RWPE2 (cell line): Measurements from ENCODE around the gene ZNF383.
"Not testable (repeated sequence)": the region's sequence is repeated elsewhere in the genome, so short reads cannot be mapped to it uniquely, and the experiment has no call there.

Source experiments
- ATAC-seq: fragments of 200-7000 bp; cut with Tn5 transposase; 3 replicates; pipeline ENCODE4 v1.9.1; 2021; ENCODE audit warnings: low read depth
- DNase-seq: peaks from one replicate; pipeline ENCODE4 v3.0.0-alpha.2; 2020; ENCODE audit warnings: low spot score
- H3K27ac ChIP-seq: fragments of 450-650 bp; 2 replicates; pipeline ENCODE4 v1.5.1; 2017; ENCODE audit warnings: mild to moderate bottlenecking; ENCODE audit not compliant: poor library complexity, severe bottlenecking
- H3K27me3 ChIP-seq: fragments of 250-450 bp; sonication (Bioruptor Pico); 2 replicates; pipeline ENCODE4 v1.5.1; 2021; ENCODE audit warnings: mild to moderate bottlenecking, moderate library complexity; ENCODE audit not compliant: insufficient read depth, poor library complexity, severe bottlenecking
- H3K36me3 ChIP-seq: fragments of 250-450 bp; sonication (Bioruptor Pico); 2 replicates; pipeline ENCODE4 v1.5.1; 2020; ENCODE audit warnings: low read depth, mild to moderate bottlenecking, moderate library complexity
- H3K4me1 ChIP-seq: fragments of 250-450 bp; sonication (Bioruptor Pico); 2 replicates; pipeline ENCODE4 v1.5.1; 2021; ENCODE audit warnings: mild to moderate bottlenecking, moderate library complexity; ENCODE audit not compliant: insufficient read depth, poor library complexity, severe bottlenecking
- H3K4me3 ChIP-seq: fragments of 250-450 bp; sonication (Bioruptor Pico); 2 replicates; pipeline ENCODE4 v1.5.1; 2021; ENCODE audit warnings: mild to moderate bottlenecking, moderate library complexity; ENCODE audit not compliant: severe bottlenecking
- H3K9me3 ChIP-seq: fragments of 250-450 bp; sonication (Bioruptor Pico); 2 replicates; pipeline ENCODE4 v1.5.1; 2021; ENCODE audit warnings: mild to moderate bottlenecking, moderate library complexity; ENCODE audit not compliant: severe bottlenecking
- TF ChIP-seq, protein P1 (sequence below): fragments of 450-650 bp; IDR thresholded peaks from one replicate; pipeline ENCODE4 v1.5.1; 2017; ENCODE audit warnings: mild to moderate bottlenecking, moderate library complexity; ENCODE audit not compliant: poor library complexity, severe bottlenecking

The ZNF383 gene

DNA sequence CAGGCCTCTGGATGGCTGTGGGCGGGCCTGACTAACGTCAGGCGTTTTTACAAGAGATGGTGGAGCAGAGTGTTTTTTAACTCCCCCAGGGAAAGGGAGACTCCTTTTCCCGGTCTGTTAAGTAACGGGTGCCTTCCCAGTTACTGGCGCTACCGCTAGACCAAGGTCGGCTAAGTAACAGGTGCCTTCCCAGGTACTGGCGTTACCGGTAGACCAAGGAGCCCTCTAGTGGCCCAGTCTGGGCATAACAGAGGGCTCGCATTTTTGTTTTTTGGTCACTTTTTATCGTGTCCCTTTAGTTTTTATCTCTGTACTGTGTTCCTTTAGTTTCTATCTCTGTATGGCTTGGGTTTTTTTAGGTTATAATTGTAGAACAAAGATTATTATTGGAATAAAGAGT, 10.0 kb downstream of the ZNF383 start:
- no peak overlapping the region for H3K27ac ChIP-seq
- no peaks in the 10 kb centered on the region for H3K27me3 ChIP-seq
- H3K36me3 ChIP-seq = peaks cover 66% of the 10 kb centered on the region
- no peak overlapping the region for H3K4me3 ChIP-seq
- DNase-seq (no peak), ATAC-seq (no peak)
- H3K4me1 ChIP-seq = no peaks in the 10 kb centered on the region
- H3K9me3 ChIP-seq = peaks cover 11% of the 10 kb centered on the region
- TF ChIP-seq, protein P1, sequence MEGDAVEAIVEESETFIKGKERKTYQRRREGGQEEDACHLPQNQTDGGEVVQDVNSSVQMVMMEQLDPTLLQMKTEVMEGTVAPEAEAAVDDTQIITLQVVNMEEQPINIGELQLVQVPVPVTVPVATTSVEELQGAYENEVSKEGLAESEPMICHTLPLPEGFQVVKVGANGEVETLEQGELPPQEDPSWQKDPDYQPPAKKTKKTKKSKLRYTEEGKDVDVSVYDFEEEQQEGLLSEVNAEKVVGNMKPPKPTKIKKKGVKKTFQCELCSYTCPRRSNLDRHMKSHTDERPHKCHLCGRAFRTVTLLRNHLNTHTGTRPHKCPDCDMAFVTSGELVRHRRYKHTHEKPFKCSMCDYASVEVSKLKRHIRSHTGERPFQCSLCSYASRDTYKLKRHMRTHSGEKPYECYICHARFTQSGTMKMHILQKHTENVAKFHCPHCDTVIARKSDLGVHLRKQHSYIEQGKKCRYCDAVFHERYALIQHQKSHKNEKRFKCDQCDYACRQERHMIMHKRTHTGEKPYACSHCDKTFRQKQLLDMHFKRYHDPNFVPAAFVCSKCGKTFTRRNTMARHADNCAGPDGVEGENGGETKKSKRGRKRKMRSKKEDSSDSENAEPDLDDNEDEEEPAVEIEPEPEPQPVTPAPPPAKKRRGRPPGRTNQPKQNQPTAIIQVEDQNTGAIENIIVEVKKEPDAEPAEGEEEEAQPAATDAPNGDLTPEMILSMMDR = peak; percentile 53

DNA sequence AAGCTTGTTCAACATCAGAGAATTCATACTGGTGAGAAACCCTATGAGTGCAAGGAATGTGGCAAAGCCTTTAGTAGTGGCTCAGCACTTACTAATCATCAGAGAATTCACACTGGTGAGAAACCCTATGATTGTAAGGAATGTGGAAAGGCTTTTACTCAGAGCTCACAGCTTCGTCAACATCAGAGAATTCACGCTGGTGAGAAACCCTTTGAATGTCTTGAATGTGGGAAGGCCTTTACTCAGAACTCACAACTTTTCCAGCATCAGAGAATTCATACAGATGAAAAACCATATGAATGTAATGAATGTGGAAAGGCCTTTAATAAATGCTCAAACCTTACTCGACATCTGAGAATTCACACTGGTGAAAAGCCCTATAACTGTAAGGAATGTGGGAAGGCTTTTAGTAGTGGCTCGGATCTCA, 25.2 kb downstream of the ZNF383 start:
- no peaks in the 10 kb centered on the region for H3K4me1 ChIP-seq
- DNase-seq = no peak
- no peak overlapping the region for H3K4me3 ChIP-seq
- ATAC-seq = no peak
- H3K36me3 ChIP-seq = peaks cover 47% of the 10 kb centered on the region
- H3K9me3 ChIP-seq = peaks cover 29% of the 10 kb centered on the region
- TF ChIP-seq, protein P1 = no peak
- H3K27me3 ChIP-seq = no peaks in the 10 kb centered on the region
- no peak overlapping the region for H3K27ac ChIP-seq

- H3K4me1 ChIP-seq = no peaks in the 10 kb centered on the region
- H3K9me3 ChIP-seq = peaks cover 19% of the 10 kb centered on the region
- no peaks in the 10 kb centered on the region for H3K36me3 ChIP-seq
- no peaks in the 10 kb centered on the region for H3K27me3 ChIP-seq
- H3K27ac ChIP-seq = no peak overlapping the region
- TF ChIP-seq, protein P1 = no peak
- ATAC-seq (peak; percentile 99), DNase-seq (peak; percentile 75)
- peak overlapping the region; percentile 37 for H3K4me3 ChIP-seq
Measured at GRCh38 chr19:37251308-37252229, 33.6 kb downstream of the ZNF383 start.

DNA sequence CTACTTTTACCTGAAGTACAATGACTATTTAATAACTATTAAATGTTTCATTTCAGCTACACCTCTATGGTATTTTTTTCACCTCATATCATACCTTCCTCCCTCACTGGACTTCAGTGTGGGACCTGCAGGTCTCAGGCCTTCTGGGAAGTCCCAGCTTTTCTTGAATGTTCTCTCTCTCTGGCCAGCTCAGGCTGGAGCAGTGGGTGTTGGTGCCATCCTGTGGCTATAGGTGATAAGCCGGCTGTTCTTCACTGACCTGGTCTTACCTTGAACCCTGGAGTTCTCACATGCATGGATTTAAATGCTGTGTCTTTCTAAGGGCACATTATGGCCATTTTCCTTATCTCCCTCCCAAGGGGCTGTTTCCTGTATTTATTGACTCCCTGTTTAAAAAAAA, 45.0 kb downstream of the ZNF383 start:
- H3K9me3 ChIP-seq, H3K36me3 ChIP-seq, H3K4me1 ChIP-seq, ATAC-seq, H3K27ac ChIP-seq, H3K27me3 ChIP-seq, H3K4me3 ChIP-seq, DNase-seq: not testable (repeated sequence)

GRCh38 chr19:37267005-37267404, 49.0 kb downstream of the ZNF383 start:
- ATAC-seq, H3K4me1 ChIP-seq, DNase-seq, H3K36me3 ChIP-seq, H3K27me3 ChIP-seq, H3K9me3 ChIP-seq, H3K27ac ChIP-seq, H3K4me3 ChIP-seq: not testable (repeated sequence)

GRCh38 chr19:37267755-37268154, 49.7 kb downstream of the ZNF383 start:
- not testable (repeated sequence) for H3K27me3 ChIP-seq, H3K4me1 ChIP-seq, H3K36me3 ChIP-seq, H3K27ac ChIP-seq, H3K9me3 ChIP-seq, H3K4me3 ChIP-seq, ATAC-seq, DNase-seq

- ATAC-seq, H3K27me3 ChIP-seq, DNase-seq, H3K4me1 ChIP-seq, H3K9me3 ChIP-seq, H3K4me3 ChIP-seq, H3K36me3 ChIP-seq, H3K27ac ChIP-seq: not testable (repeated sequence)
Measured at GRCh38 chr19:37280656-37281055, 62.6 kb downstream of the ZNF383 start.

- H3K4me3 ChIP-seq, H3K27ac ChIP-seq, H3K36me3 ChIP-seq, H3K27me3 ChIP-seq, H3K9me3 ChIP-seq, DNase-seq, H3K4me1 ChIP-seq, ATAC-seq: not testable (repeated sequence)
Measured at GRCh38 chr19:37284020-37284419, 66.0 kb downstream of the ZNF383 start.

DNA sequence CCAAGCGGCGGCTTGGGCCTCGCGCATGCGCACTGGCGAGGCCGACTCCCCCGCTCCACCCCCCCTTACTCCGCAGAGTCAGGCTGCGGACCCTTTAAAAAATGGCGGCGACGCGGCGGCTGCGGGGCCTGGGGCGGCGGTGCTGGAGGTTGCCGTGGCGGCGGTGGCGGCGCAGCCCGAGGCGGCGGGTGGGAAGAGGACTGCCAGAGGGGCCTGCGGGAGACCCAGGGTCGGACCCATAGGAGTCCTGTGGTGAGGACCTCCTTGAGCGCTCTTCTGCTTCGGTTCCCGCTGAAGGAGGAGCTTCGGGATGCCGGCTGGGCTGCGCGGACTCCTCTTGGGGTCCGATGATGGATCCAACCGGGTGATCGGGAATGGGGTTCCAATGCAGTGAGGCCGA, 71.2 kb downstream of the ZNF383 start:
- not testable (repeated sequence) for ATAC-seq, H3K27ac ChIP-seq, H3K9me3 ChIP-seq, H3K4me3 ChIP-seq, H3K36me3 ChIP-seq, H3K4me1 ChIP-seq, H3K27me3 ChIP-seq, DNase-seq
